HepG2 (cell line): ENCODE measurements around the gene JPH2. TPM values are rescaled to one million over a fixed set of nuclear protein-coding genes. Genes with fewer than 3 reads are reported as not detected.

Experiments
- ATAC-seq: fragments of 200-7000 bp; cut with Tn5 transposase; 3 replicates; pipeline ENCODE4 v1.9.1; 2020; ENCODE audit warnings: mild to moderate bottlenecking, moderate library complexity
- BruUV-seq: library from RNA; stranded (reverse); fragments of 400-500 nt; replicated peaks from 2 replicates; lab custom pipeline; 2021; lab: Mats Ljungman, UMichigan
- CTCF ChIA-PET: fragments of 300-600 bp; formaldehyde crosslinking; extraction: SDS; loops from one replicate; lab custom pipeline; 2021; ENCODE audit warnings: low total read pairs, inconsistent platforms, low intra/inter-chr PET ratio; lab: Yijun Ruan, JAX
- POLR2A ChIA-PET: fragments of 350-600 bp; sonication (Branson Sonifier 250); formaldehyde crosslinking; loops from one replicate; lab custom pipeline; 2020; ENCODE audit warnings: antibody characterized with exemption, inconsistent platforms; lab: Yijun Ruan, JAX
- DNase-seq: peaks from one replicate; pipeline ENCODE4 v3.0.0-alpha.2; 2015; ENCODE audit warnings: low spot score
- FAIRE-seq: peaks from 3 replicates; lab custom pipeline; 2011; peaks lifted over from hg19 to GRCh38; lab: Jason Lieb, UNC
- H2AFZ ChIP-seq: one replicate; pipeline ENCODE4 v1.6.1; 2011; ENCODE audit warnings: low read length, inconsistent platforms
- H3K27ac ChIP-seq: fragments of 300-600 bp; 3 replicates; pipeline ENCODE4 v1.8.0; 2011; ENCODE audit warnings: mixed run types, mild to moderate bottlenecking, mixed read lengths, low read length, inconsistent platforms; ENCODE audit not compliant: insufficient read depth; ENCODE audit errors: extremely low read length
- H3K27me3 ChIP-seq, 2 experiments: fragments of 200-600 bp in 1 of 2; 2 replicates in 1 of 2; 3 replicates in 1 of 2; pipeline versions ENCODE4 v1.6.0 to v1.8.0; 2011; ENCODE audit warnings: low read length in 2 of 2, mild to moderate bottlenecking in 2 of 2, moderate library complexity in 2 of 2, inconsistent platforms in 1 of 2; ENCODE audit not compliant: insufficient read depth in 2 of 2, control insufficient read depth in 1 of 2
- H3K36me3 ChIP-seq, 2 experiments: fragments of 200-600 bp in 1 of 2; replicated peaks in 1 of 2; 2 replicates in 1 of 2; 3 replicates in 1 of 2; pipeline versions ENCODE4 v1.5.1 to v1.8.0; 2011; ENCODE audit warnings: low read length in 2 of 2, inconsistent platforms in 1 of 2; ENCODE audit not compliant: insufficient read depth in 2 of 2, control insufficient read depth in 1 of 2
- H3K4me1 ChIP-seq: 2 replicates; pipeline ENCODE4 v1.5.1; 2012; ENCODE audit warnings: low read length, inconsistent platforms; ENCODE audit not compliant: insufficient read depth
- H3K4me2 ChIP-seq: 2 replicates; pipeline ENCODE4 v1.6.0; 2011; ENCODE audit warnings: low read depth, low read length, inconsistent platforms
- H3K4me3 ChIP-seq, 3 experiments: fragments of 200-600 bp in 1 of 3; sonication (generic), shearing (Covaris generic) in 1 of 3; replicated peaks in 1 of 3; 2 replicates each; pipeline ENCODE4 v1.5.1; 2011 to 2016; ENCODE audit warnings: low read length in 3 of 3, inconsistent platforms in 2 of 3, low read depth in 2 of 3, mild to moderate bottlenecking in 2 of 3, control low read depth in 1 of 3, mixed read lengths in 1 of 3; ENCODE audit not compliant: insufficient read depth in 1 of 3
- H3K79me2 ChIP-seq: one replicate; pipeline ENCODE4 v1.6.1; 2011; ENCODE audit warnings: low read length, inconsistent platforms; ENCODE audit not compliant: insufficient read depth
- H3K9ac ChIP-seq: 2 replicates; pipeline ENCODE4 v1.6.0; 2011; ENCODE audit warnings: mild to moderate bottlenecking, low read depth, low read length, inconsistent platforms; ENCODE audit not compliant: insufficient read depth
- H3K9me3 ChIP-seq: 2 replicates; pipeline ENCODE4 v1.5.1; 2012; ENCODE audit warnings: mild to moderate bottlenecking, low read length
- H4K20me1 ChIP-seq: 2 replicates; pipeline ENCODE4 v1.6.0; 2011; ENCODE audit warnings: inconsistent platforms, mild to moderate bottlenecking, low read length, moderate library complexity; ENCODE audit not compliant: insufficient read depth
- FOXC1 ChIP-seq: sonication (generic); formaldehyde crosslinking; IDR thresholded peaks from 2 replicates; pipeline ENCODE4 v1.8.0; 2022; ENCODE audit warnings: mild to moderate bottlenecking, missing genetic modification reagents, borderline replicate concordance
- KAT7 ChIP-seq: IDR thresholded peaks from 2 replicates; pipeline ENCODE4 v1.6.1; 2018; ENCODE audit warnings: borderline replicate concordance, missing compliant biosample characterization
- KLF11 ChIP-seq: IDR thresholded peaks from 2 replicates; pipeline ENCODE4 v1.6.1; 2016; ENCODE audit warnings: missing compliant biosample characterization
- TARDBP ChIP-seq: sonication (generic); formaldehyde crosslinking; IDR thresholded peaks from 2 replicates; pipeline ENCODE4 v1.8.0; 2022; ENCODE audit warnings: mild to moderate bottlenecking, missing genetic modification reagents
- ZBTB38 ChIP-seq: sonication (generic); formaldehyde crosslinking; IDR thresholded peaks from 2 replicates; pipeline ENCODE4 v1.5.1; 2020; ENCODE audit warnings: mild to moderate bottlenecking, missing genetic modification reagents
- ZNF101 ChIP-seq: sonication (generic); formaldehyde crosslinking; IDR thresholded peaks from 2 replicates; pipeline ENCODE4 v1.4.0; 2020; ENCODE audit warnings: mild to moderate bottlenecking, low read depth, missing genetic modification reagents, borderline replicate concordance
- ZNF251 ChIP-seq: sonication (generic); formaldehyde crosslinking; IDR thresholded peaks from 2 replicates; pipeline ENCODE4 v1.9.0; 2021; ENCODE audit warnings: mild to moderate bottlenecking, missing genetic modification reagents
- ZNF264 ChIP-seq: sonication (generic); formaldehyde crosslinking; IDR thresholded peaks from 2 replicates; pipeline ENCODE4 v1.4.0; 2020; ENCODE audit warnings: missing genetic modification reagents
- ZNF567 ChIP-seq: sonication (generic); formaldehyde crosslinking; IDR thresholded peaks from 2 replicates; pipeline ENCODE4 v1.8.1; 2023; ENCODE audit warnings: mild to moderate bottlenecking, missing genetic modification reagents, borderline replicate concordance
- ZNF570 ChIP-seq: sonication (generic); formaldehyde crosslinking; IDR thresholded peaks from 2 replicates; pipeline ENCODE4 v1.4.0; 2020; ENCODE audit warnings: mild to moderate bottlenecking, missing genetic modification reagents, borderline replicate concordance
- WGBS: methylation state at CpG from one replicate; pipeline ENCODE4 v1.1.6; 2017; ENCODE audit warnings: low lambda C conversion rate; 5-methylcytosine and 5-hydroxymethylcytosine counted together
- in situ Hi-C: cut with HindIII; loops from 2 replicates; pipeline ENCODE4 v1.10.0; 2017; ENCODE audit warnings: low pct_unique_long_range_greater_than_20kb; ENCODE audit not compliant: extremely low pct_ligation_motif_present
- intact Hi-C: fragments of 100-400 bp; cut with micrococcal nuclease; formaldehyde crosslinking; loops from one replicate; pipeline ENCODE4 v1.10.0; 2022; ENCODE audit not compliant: unreplicated experiment
- polyA plus RNA-seq, 8 experiments: library from polyadenylated mRNA; depleted of rRNA in 3 of 8; stranded (reverse) in 7 of 8; unstranded in 1 of 8; fragments of >200 nt; fragmentation: Illumina TruSeq in 4 of 8; extraction: Trizol in 4 of 8; gene quantifications; 2 replicates each; pipeline versions ENCODE4 v1.2.1 to v1.2.3, GENCODE V29; 2011 to 2016; ENCODE audit warnings: low read depth in 4 of 8, missing spikeins in 1 of 8, mixed read lengths in 1 of 8; ENCODE audit not compliant: insufficient read depth in 1 of 8
- total RNA-seq, 5 experiments: library from RNA; depleted of rRNA; stranded (reverse); fragments of >200 nt; fragmentation: Illumina TruSeq; extraction: Trizol; gene quantifications; 2 replicates each; pipeline ENCODE4 v1.2.3, GENCODE V29; 2016; ENCODE audit warnings: low read depth in 1 of 5
- TF ChIP-seq, protein P1 (sequence below): IDR thresholded peaks from 2 replicates; pipeline ENCODE4 v1.6.1; 2016; ENCODE audit warnings: mild to moderate bottlenecking, missing biosample characterization, missing genetic modification reagents
- TF ChIP-seq, protein P2 (sequence below): sonication (generic); formaldehyde crosslinking; IDR thresholded peaks from 2 replicates; pipeline ENCODE4 v1.5.0; 2020; ENCODE audit warnings: missing genetic modification reagents, mild to moderate bottlenecking, borderline replicate concordance
- TF ChIP-seq, protein P3 (sequence below): sonication (generic); formaldehyde crosslinking; IDR thresholded peaks from 2 replicates; pipeline ENCODE4 v1.4.0; 2020; ENCODE audit warnings: mild to moderate bottlenecking, low read depth, missing genetic modification reagents

Gene JPH2
- total and polyA plus RNA-seq, 2 of the 13 experiments (the other 11 are each of a cell fraction or from before 2014, with no cell fraction given) = 0.42 TPM; not detected in 1

DNA sequence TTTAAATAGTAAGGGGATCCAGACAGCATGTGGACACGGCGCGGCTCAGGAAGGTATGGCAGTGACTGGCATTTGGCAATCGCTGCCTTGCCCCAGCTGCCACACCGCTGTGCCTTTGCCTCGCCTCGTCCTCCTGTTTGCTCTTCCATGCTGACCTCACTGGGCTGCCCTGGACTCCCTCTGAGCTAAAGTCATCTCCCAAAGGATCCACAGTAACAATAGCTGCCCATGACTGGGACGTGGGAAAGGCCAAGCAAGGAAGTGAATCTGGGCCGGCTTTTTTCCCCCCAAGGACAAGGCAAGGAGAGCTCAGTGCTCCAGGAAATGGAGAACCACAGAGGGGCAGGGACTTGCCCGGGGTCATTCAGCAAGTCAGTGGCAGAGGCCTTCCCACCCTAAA, 48.1 kb downstream of the JPH2 start:
- CTCF ChIA-PET = no interaction called here
- TF ChIP-seq KLF11 (CRISPR knock-in tag) (no peak), ZNF567 (no peak), ZNF570 (no peak), ZNF264 (CRISPR knock-in tag) (no peak), ZNF251 (no peak), ZNF101 (CRISPR knock-in tag) (no peak), KAT7 (no peak), TARDBP (CRISPR knock-in tag) (no peak), ZBTB38 (CRISPR knock-in tag) (no peak), FOXC1 (no peak)
- TF ChIP-seq, protein P1, sequence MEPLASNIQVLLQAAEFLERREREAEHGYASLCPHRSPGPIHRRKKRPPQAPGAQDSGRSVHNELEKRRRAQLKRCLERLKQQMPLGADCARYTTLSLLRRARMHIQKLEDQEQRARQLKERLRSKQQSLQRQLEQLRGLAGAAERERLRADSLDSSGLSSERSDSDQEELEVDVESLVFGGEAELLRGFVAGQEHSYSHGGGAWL (CRISPR knock-in tag) = no peak
- TF ChIP-seq, protein P2, sequence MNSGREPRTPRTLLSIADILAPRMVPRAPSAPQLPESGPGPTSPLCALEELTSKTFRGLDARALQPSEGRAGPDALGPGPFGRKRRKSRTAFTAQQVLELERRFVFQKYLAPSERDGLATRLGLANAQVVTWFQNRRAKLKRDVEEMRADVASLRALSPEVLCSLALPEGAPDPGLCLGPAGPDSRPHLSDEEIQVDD (CRISPR knock-in tag) = no peak
- TF ChIP-seq, protein P3, sequence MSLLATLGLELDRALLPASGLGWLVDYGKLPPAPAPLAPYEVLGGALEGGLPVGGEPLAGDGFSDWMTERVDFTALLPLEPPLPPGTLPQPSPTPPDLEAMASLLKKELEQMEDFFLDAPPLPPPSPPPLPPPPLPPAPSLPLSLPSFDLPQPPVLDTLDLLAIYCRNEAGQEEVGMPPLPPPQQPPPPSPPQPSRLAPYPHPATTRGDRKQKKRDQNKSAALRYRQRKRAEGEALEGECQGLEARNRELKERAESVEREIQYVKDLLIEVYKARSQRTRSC (CRISPR knock-in tag) = no peak
- in situ Hi-C loops = no loop called here

More for the DNA sequence above, 48.1 kb downstream of the JPH2 start:
- Histone ChIP-seq H3K9me3 (no peaks in the 10 kb centered on the region), H3K36me3 (no peaks in the 10 kb centered on the region), H2AFZ (no peak overlapping the region), H3K4me2 (no peak overlapping the region), H3K4me1 (no peaks in the 10 kb centered on the region), H3K27me3 (peaks cover 7 to 52% of the 10 kb centered on the region in 2 experiments; a peak in 4 of 5 replicates), H3K9ac (no peak overlapping the region), H3K79me2 (no peaks in the 10 kb centered on the region), H3K4me3 (no peak overlapping the region), H3K27ac (no peak overlapping the region), H4K20me1 (no peaks in the 10 kb centered on the region)
- DNase-seq = no peak
- ATAC-seq = no peak
- BruUV-seq = no TSS peak
- FAIRE-seq = no peak
- intact Hi-C loops = no loop called here
- POLR2A ChIA-PET = no interaction called here
- WGBS = 44% methylated on average over 10 of the region's 10 CpGs
